Cardiac muscle cell (in vitro differentiated cells and primary cell): ENCODE results near the gene CCBE1. TPM values are rescaled to one million over a fixed set of nuclear protein-coding genes. Genes with fewer than 3 reads are reported as not detected.

Experiments
- DNase-seq, 2 donors: peaks; one replicate each; pipeline versions ENCODE4 v3.0.0 to v3.0.0-alpha.2; 2010 to 2017; ENCODE audit warnings: low read depth in 1 of 2, low spot score in 1 of 2
- H3K27ac ChIP-seq: fragments of 200-600 bp; sonication (generic); 2 replicates; pipeline ENCODE4 v1.5.1; 2016
- H3K27me3 ChIP-seq: fragments of 200-600 bp; sonication (generic); 2 replicates; pipeline ENCODE4 v1.6.0; 2016; ENCODE audit warnings: control low read depth
- H3K36me3 ChIP-seq: fragments of 200-600 bp; sonication (generic); 2 replicates; pipeline ENCODE4 v1.5.1; 2016; ENCODE audit warnings: control low read depth
- H3K4me1 ChIP-seq: fragments of 200-600 bp; sonication (generic); 2 replicates; pipeline ENCODE4 v1.8.1; 2017; ENCODE audit warnings: low read depth, mild to moderate bottlenecking, mixed run types
- H3K4me3 ChIP-seq: fragments of 200-600 bp; sonication (generic); 2 replicates; pipeline ENCODE4 v1.5.1; 2016; ENCODE audit warnings: mild to moderate bottlenecking
- H3K9me3 ChIP-seq: fragments of 200-600 bp; sonication (generic); 2 replicates; pipeline ENCODE4 v1.5.1; 2017; ENCODE audit warnings: low read depth, mild to moderate bottlenecking, control low read depth
- CTCF ChIP-seq: IDR thresholded peaks from 2 replicates; pipeline ENCODE4 v1.5.1; 2012; ENCODE audit warnings: low read depth, mild to moderate bottlenecking, low read length
- polyA plus RNA-seq: library from polyadenylated mRNA; unstranded; fragments of >200 nt; fragmentation: Nextera tagmentation; extraction: Ambion mirVana; gene quantifications from 2 replicates; pipeline ENCODE4 v1.2.1, GENCODE V29; 2016
- total RNA-seq: library from RNA; depleted of rRNA; stranded (reverse); fragments of >200 nt; gene quantifications from 2 replicates; pipeline ENCODE4 v1.2.3, GENCODE V29; 2016

Gene CCBE1
- total and polyA plus RNA-seq, 2 experiments from 2014 or later = 1.5 to 3.7 TPM

GRCh38 chr18:59498506-59499086, 198.6 kb downstream of the CCBE1 start:
- H3K4me3 ChIP-seq = no peak overlapping the region
- no peaks in the 10 kb centered on the region for H3K9me3 ChIP-seq
- no peak for TF ChIP-seq CTCF
- no peaks in the 10 kb centered on the region for H3K27me3 ChIP-seq
- no peak for DNase-seq
- H3K27ac ChIP-seq = no peak overlapping the region
- H3K36me3 ChIP-seq = no peaks in the 10 kb centered on the region
- peaks cover 13% of the 10 kb centered on the region for H3K4me1 ChIP-seq

- no peaks in the 10 kb centered on the region for H3K9me3 ChIP-seq
- H3K4me3 ChIP-seq = no peak overlapping the region
- TF ChIP-seq CTCF = no peak
- H3K27me3 ChIP-seq = no peaks in the 10 kb centered on the region
- no peak overlapping the region for H3K27ac ChIP-seq
- no peaks in the 10 kb centered on the region for H3K4me1 ChIP-seq
- DNase-seq = no peak
- no peaks in the 10 kb centered on the region for H3K36me3 ChIP-seq
These were observed 204.3 kb downstream of the CCBE1 start for GRCh38 chr18:59492756-59493421.

GRCh38 chr18:59488899-59489298, 208.3 kb downstream of the CCBE1 start:
- DNase-seq = no peak
- Histone ChIP-seq H3K27me3 (no peaks in the 10 kb centered on the region), H3K27ac (no peak overlapping the region)

GRCh38 chr18:59485382-59485781, 211.8 kb downstream of the CCBE1 start:
- no peaks in the 10 kb centered on the region for H3K9me3 ChIP-seq
- no peaks in the 10 kb centered on the region for H3K27me3 ChIP-seq
- H3K27ac ChIP-seq = no peak overlapping the region
- TF ChIP-seq CTCF = no peak
- peaks cover 15% of the 10 kb centered on the region for H3K4me1 ChIP-seq
- no peak overlapping the region for H3K4me3 ChIP-seq
- no peaks in the 10 kb centered on the region for H3K36me3 ChIP-seq
- DNase-seq = no peak

More at GRCh38 chr18:59488899-59489298, 208.3 kb downstream of the CCBE1 start:
- Histone ChIP-seq H3K36me3 (no peaks in the 10 kb centered on the region), H3K4me3 (no peak overlapping the region), H3K9me3 (no peaks in the 10 kb centered on the region), H3K4me1 (peaks cover 14% of the 10 kb centered on the region)
- TF ChIP-seq CTCF = no peak

- no peak overlapping the region for H3K4me3 ChIP-seq
- H3K27ac ChIP-seq = no peak overlapping the region
- TF ChIP-seq CTCF = no peak
- H3K9me3 ChIP-seq = no peaks in the 10 kb centered on the region
- H3K36me3 ChIP-seq = no peaks in the 10 kb centered on the region
- peak in 1 of 2 donors; percentile 87 for DNase-seq
- peaks cover 15% of the 10 kb centered on the region for H3K4me1 ChIP-seq
- no peaks in the 10 kb centered on the region for H3K27me3 ChIP-seq
These were observed 212.5 kb downstream of the CCBE1 start for GRCh38 chr18:59484561-59485328.
